Measurements from ENCODE around the gene RAPGEF4.

DNA sequence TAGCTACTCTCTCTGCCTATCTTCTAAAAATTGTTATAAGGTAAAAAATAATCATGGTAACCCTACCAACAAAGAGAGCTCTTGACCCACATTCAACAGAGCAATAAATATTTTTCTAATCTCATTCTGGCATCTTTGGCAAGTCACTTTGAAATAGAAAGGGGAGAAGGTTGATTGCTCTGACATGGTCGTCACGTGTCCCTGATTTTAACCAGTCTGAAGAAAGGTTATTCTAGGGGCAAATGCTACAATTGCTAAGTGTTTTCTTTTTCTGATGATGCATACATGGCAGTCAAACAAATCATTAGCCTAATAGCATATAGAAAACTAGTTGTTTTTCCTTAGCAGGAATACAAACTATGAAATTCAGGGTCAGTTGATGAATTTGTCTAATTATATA lies 186.7 kb downstream of the RAPGEF4 start:
- TF ChIP-seq, protein P1, sequence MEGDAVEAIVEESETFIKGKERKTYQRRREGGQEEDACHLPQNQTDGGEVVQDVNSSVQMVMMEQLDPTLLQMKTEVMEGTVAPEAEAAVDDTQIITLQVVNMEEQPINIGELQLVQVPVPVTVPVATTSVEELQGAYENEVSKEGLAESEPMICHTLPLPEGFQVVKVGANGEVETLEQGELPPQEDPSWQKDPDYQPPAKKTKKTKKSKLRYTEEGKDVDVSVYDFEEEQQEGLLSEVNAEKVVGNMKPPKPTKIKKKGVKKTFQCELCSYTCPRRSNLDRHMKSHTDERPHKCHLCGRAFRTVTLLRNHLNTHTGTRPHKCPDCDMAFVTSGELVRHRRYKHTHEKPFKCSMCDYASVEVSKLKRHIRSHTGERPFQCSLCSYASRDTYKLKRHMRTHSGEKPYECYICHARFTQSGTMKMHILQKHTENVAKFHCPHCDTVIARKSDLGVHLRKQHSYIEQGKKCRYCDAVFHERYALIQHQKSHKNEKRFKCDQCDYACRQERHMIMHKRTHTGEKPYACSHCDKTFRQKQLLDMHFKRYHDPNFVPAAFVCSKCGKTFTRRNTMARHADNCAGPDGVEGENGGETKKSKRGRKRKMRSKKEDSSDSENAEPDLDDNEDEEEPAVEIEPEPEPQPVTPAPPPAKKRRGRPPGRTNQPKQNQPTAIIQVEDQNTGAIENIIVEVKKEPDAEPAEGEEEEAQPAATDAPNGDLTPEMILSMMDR (tag by site-specific recombination; IDR thresholded peaks at IDR 0.05) = no peak
- TF ChIP-seq ZNF175 (tag by site-specific recombination; IDR thresholded peaks at IDR 0.05) = no peak
- no peak for TF ChIP-seq ZNF366 (tag by site-specific recombination; conservative IDR thresholded peaks at IDR 0.05)
- TF ChIP-seq, protein P2, sequence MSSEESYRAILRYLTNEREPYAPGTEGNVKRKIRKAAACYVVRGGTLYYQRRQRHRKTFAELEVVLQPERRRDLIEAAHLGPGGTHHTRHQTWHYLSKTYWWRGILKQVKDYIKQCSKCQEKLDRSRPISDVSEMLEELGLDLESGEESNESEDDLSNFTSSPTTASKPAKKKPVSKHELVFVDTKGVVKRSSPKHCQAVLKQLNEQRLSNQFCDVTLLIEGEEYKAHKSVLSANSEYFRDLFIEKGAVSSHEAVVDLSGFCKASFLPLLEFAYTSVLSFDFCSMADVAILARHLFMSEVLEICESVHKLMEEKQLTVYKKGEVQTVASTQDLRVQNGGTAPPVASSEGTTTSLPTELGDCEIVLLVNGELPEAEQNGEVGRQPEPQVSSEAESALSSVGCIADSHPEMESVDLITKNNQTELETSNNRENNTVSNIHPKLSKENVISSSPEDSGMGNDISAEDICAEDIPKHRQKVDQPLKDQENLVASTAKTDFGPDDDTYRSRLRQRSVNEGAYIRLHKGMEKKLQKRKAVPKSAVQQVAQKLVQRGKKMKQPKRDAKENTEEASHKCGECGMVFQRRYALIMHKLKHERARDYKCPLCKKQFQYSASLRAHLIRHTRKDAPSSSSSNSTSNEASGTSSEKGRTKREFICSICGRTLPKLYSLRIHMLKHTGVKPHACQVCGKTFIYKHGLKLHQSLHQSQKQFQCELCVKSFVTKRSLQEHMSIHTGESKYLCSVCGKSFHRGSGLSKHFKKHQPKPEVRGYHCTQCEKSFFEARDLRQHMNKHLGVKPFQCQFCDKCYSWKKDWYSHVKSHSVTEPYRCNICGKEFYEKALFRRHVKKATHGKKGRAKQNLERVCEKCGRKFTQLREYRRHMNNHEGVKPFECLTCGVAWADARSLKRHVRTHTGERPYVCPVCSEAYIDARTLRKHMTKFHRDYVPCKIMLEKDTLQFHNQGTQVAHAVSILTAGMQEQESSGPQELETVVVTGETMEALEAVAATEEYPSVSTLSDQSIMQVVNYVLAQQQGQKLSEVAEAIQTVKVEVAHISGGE (tag by site-specific recombination; conservative IDR thresholded peaks at IDR 0.05; ENCODE audit: low read depth) = no peak
- TF ChIP-seq ZNF138 (tag by site-specific recombination; IDR thresholded peaks at IDR 0.05; ENCODE audit: borderline replicate concordance) = no peak
